Central memory CD8-positive, alpha-beta T cell (primary cell): ENCODE data around the gene SIPA1L3.

Experiments
- ATAC-seq: fragments of 150-1000 bp; cut with Tn5 transposase; replicated peaks from 2 replicates; pipeline ENCODE4 v1.10.0; 2022; ENCODE audit warnings: mild to moderate bottlenecking, moderate FRiP score, moderate number of reproducible peaks; ENCODE audit not compliant: poor library complexity, severe bottlenecking; ENCODE audit errors: extremely low read depth
- DNase-seq, 2 donors: peaks; one replicate each; pipeline ENCODE4 v3.0.0; 2021; ENCODE audit warnings: low spot score in 2 of 2
- H3K27ac Mint-ChIP-seq: one replicate; pipeline ENCODE4 v1.8.0; 2022; ENCODE audit warnings: low read depth, mild to moderate bottlenecking, moderate library complexity, mixed read lengths
- H3K27me3 Mint-ChIP-seq: one replicate; pipeline ENCODE4 v1.8.0; 2022; ENCODE audit warnings: mixed read lengths
- H3K36me3 Mint-ChIP-seq: one replicate; pipeline ENCODE4 v1.8.0; 2022; ENCODE audit warnings: mild to moderate bottlenecking, moderate library complexity, mixed read lengths; ENCODE audit not compliant: insufficient read depth
- H3K4me1 Mint-ChIP-seq: one replicate; pipeline ENCODE4 v1.8.0; 2022; ENCODE audit warnings: mixed read lengths
- H3K4me3 Mint-ChIP-seq: one replicate; pipeline ENCODE4 v1.8.0; 2022; ENCODE audit warnings: mild to moderate bottlenecking, moderate library complexity, mixed read lengths
- H3K9me3 Mint-ChIP-seq: one replicate; pipeline ENCODE4 v1.8.0; 2022; ENCODE audit warnings: mixed read lengths

SIPA1L3 gene

DNA sequence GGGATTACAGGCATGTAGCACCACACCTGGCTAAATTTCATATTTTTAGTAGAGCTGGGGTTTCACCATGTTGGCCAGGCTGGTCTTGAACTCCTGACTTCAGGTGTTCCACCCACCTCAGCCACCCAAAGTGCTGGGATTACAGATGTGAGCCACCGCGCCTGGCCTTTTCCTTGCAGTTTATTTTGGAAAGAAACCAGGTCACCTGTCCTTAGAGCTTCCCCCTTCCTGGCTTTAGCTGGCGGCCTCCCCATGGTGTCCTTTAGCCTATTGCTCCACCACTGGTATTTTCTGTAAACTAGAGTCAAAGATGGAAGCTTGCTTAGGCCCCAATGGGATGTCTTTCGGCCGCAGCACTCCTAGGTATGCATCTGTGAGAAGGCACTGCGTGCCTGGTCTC lies 225.8 kb downstream of the SIPA1L3 start:
- H3K27ac Mint-ChIP-seq = no peak overlapping the region
- DNase-seq (no peak), ATAC-seq (no peak)
- no peak overlapping the region for H3K4me3 Mint-ChIP-seq
- H3K4me1 Mint-ChIP-seq = peaks cover 5% of the 10 kb centered on the region
- no peaks in the 10 kb centered on the region for H3K27me3 Mint-ChIP-seq
- no peaks in the 10 kb centered on the region for H3K9me3 Mint-ChIP-seq
- H3K36me3 Mint-ChIP-seq = peaks cover 9% of the 10 kb centered on the region

DNA sequence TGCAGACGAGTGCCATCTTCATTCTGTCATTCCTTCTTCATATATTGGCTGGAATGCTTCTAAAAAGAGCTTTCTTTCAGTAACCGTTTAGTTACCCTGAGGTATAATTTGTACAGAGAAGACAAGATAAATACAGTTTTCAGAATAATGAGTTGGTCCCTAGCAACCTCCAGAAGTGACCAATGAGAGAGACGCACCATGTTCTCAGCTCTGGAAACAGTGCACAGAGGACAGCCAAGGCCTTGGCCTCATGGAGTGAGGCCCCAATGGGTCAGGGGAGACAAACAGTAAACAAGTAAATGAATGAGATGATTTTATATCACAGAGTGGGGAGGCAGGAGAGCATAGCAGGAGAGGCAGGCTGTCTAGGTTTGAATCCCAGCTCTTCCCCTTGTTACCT lies 226.3 kb downstream of the SIPA1L3 start:
- no peaks in the 10 kb centered on the region for H3K27me3 Mint-ChIP-seq
- H3K4me3 Mint-ChIP-seq = no peak overlapping the region
- no peak overlapping the region for H3K27ac Mint-ChIP-seq
- DNase-seq (no peak), ATAC-seq (no peak)
- peaks cover 9% of the 10 kb centered on the region for H3K36me3 Mint-ChIP-seq
- no peaks in the 10 kb centered on the region for H3K9me3 Mint-ChIP-seq
- peaks cover 5% of the 10 kb centered on the region for H3K4me1 Mint-ChIP-seq

DNA sequence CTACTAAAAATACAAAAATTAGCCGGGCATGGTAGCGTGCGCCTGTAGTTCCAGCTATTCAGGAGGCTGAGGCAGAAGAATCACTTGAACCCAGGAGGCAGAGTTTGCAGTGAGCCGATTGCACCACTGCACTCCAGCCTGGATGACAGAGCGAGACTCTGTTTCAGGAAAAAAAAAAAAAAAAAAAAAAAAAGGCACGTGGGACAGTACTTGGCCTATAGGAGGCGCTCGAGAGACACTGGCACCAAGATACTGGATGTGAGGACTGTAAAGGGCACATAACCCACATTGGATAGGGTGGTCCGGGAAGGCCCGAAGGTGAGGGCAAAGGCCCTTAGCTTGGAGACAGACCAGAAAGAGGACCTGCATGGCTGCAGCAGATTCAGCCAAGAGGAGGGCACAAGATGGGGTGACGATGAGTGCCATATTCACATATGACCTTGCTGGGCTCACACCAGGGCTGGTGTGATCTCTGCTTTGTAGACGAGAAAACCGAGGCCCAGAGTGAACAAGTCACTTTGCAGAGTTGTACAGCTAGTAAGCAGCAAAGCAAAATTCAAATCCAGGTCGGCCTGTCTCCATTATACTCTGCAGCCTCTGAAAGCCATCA lies 227.6 kb downstream of the SIPA1L3 start:
- no peak for ATAC-seq
- Mint-ChIP-seq H3K4me3 (no peak overlapping the region), H3K4me1 (peaks cover 5% of the 10 kb centered on the region), H3K9me3 (no peaks in the 10 kb centered on the region), H3K36me3 (peaks cover 11% of the 10 kb centered on the region), H3K27me3 (no peaks in the 10 kb centered on the region), H3K27ac (no peak overlapping the region)
- DNase-seq = no peak

DNA sequence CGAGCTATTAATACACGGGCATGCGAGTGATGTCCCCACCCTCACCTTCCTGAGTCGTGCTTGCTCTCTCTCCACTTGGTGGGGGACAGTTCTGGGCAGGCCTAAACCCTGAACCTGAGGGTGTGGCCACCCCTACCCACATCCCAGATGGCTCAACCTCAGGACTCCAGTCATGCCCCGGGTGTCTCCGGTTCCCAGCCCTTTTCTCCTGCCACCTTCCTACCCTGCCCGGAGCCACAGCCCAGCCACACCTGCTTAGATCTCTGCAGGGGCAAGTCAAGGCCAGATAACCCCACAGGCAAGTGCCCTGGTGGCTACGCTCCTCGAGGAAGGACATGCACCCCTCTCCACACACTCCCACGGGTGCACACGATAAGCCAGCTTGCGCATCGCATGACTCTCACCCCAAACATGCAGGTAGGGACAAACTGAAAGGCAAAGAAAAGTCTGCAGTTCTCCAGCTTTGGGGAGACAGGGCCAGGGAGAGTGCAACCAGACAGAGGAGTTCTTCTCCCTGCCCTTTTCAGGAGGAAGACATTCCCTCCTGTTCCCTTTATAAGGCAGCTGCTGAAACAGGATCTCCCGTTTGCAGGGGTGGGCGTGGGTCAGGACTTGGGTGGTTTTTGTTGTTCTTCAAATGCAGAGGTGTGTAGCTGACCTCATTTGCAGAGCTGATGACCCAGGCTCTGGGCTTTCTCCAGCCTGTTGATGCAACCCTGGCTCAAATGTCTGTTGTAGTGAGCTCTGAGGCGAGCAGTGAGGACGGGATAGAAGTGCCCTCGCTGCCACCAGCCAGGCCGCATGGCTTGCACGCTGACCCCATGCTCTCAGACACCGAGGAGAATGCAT lies 228.4 kb downstream of the SIPA1L3 start:
- Mint-ChIP-seq H3K9me3 (no peaks in the 10 kb centered on the region), H3K4me1 (peaks cover 5% of the 10 kb centered on the region), H3K36me3 (peaks cover 11% of the 10 kb centered on the region), H3K4me3 (no peak overlapping the region), H3K27me3 (no peaks in the 10 kb centered on the region), H3K27ac (no peak overlapping the region)
- DNase-seq = no peak
- no peak for ATAC-seq

DNA sequence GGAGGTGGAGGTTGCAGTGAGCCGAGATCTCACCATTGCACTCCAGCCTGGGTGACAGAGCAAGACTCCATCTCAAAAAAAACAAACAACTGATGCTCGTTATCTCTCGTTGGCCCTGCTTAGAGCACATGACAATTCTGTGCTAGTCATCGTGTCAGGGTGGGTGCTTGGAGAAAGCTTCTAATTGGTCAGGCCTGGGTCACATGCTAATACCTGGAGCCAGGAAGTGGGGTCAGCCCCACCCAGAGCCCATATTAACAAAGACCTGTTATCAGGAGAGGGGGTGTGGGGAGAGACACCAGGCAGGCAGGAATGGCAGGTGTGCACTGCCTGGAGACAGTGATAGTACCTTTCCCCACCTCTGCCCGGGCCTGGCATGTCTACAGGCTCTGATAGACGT lies 232.1 kb downstream of the SIPA1L3 start:
- Mint-ChIP-seq H3K36me3 (peaks cover 5% of the 10 kb centered on the region), H3K27me3 (no peaks in the 10 kb centered on the region), H3K4me1 (peaks cover 4% of the 10 kb centered on the region), H3K9me3 (no peaks in the 10 kb centered on the region), H3K27ac (no peak overlapping the region), H3K4me3 (no peak overlapping the region)
- ATAC-seq = no peak
- DNase-seq = no peak

DNA sequence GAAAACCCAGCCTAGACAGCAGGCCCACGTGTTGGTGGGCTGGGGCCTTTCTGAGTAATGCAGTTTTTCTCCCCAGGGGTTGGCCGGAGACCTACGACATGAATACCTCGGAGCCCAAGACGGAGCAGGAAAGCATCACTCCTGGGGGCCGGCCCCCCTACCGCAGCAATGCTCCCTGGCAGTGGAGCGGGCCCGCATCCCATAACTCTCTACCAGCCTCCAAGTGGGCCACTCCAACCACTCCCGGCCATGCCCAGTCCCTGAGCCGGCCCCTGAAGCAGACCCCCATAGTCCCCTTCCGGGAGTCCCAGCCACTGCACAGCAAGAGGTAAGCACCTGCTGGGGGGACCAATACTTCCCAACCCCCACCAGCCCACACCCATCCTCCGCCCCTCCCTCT lies 234.1 kb downstream of the SIPA1L3 start:
- H3K27ac Mint-ChIP-seq = no peak overlapping the region
- no peak for ATAC-seq
- no peak overlapping the region for H3K4me3 Mint-ChIP-seq
- DNase-seq = no peak
- H3K4me1 Mint-ChIP-seq = peaks cover 6% of the 10 kb centered on the region
- no peaks in the 10 kb centered on the region for H3K9me3 Mint-ChIP-seq
- peaks cover 7% of the 10 kb centered on the region for H3K36me3 Mint-ChIP-seq
- no peaks in the 10 kb centered on the region for H3K27me3 Mint-ChIP-seq

DNA sequence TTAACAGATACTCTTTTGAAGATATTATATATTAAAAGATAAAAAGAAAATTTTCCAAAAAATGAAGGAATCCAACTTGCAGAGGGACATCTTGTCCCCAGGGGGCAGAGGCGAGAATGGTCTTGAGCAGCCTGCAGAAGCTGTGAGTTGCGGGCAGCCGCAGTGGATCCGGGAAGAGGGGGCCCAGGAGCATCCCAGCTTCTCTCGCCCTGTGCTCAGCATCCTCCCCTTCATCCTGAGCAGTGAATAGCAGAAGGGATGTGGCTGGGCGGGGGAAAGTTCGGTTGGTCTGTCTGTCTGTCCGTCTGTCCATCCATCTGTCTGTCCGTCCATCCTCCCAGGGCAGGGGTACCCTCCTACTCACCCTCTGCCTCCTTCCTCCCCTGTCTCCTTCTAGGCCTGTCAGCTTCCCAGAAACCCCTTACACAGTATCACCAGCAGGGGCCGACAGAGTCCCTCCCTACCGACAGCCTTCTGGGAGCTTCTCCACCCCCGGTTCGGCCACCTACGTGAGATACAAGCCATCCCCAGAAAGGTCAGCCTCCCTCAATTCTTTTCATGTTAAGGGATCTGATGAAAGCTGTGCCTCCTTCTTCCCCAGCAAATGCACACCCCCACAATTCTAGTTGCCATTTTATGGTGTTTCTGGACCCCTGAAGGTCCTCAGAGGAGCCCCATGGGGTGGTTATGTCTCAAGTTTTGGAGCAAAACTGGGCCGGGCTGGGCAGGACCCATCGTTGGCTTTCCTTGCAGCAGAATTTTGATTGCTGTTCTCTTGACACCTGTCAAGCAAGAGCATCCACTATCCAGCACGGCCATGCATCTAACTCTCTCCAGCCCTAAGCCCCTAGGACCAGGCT lies 235.4 kb downstream of the SIPA1L3 start:
- no peaks in the 10 kb centered on the region for H3K9me3 Mint-ChIP-seq
- no peaks in the 10 kb centered on the region for H3K27me3 Mint-ChIP-seq
- DNase-seq (peak in 1 of 2 donors; percentile 13), ATAC-seq (peak; percentile 32)
- peaks cover 7% of the 10 kb centered on the region for H3K36me3 Mint-ChIP-seq
- H3K4me1 Mint-ChIP-seq = peaks cover 6% of the 10 kb centered on the region
- no peak overlapping the region for H3K27ac Mint-ChIP-seq
- no peak overlapping the region for H3K4me3 Mint-ChIP-seq

DNA sequence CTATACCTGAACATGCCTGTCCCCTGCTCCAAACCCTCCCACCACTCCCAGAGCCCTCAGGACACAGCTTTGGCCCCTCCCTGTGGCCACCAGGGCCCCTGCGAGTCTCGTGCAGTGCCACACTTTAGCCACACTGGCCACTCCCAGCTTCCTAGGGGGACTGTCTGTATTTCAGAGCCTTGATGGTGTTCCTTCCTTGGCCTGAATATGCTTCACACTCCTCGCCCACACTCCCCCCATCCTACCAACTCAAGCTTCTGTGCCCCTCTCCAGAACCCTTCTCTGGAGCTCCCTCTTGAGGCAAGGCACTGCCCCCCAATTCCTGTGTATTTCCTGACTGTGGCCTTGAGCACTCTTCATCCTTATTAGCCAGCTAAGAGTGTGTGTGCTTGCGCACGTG lies 236.8 kb downstream of the SIPA1L3 start:
- H3K27me3 Mint-ChIP-seq = no peaks in the 10 kb centered on the region
- H3K36me3 Mint-ChIP-seq = peaks cover 7% of the 10 kb centered on the region
- H3K4me1 Mint-ChIP-seq = peaks cover 6% of the 10 kb centered on the region
- H3K4me3 Mint-ChIP-seq = no peak overlapping the region
- ATAC-seq (no peak), DNase-seq (no peak)
- no peaks in the 10 kb centered on the region for H3K9me3 Mint-ChIP-seq
- no peak overlapping the region for H3K27ac Mint-ChIP-seq

DNA sequence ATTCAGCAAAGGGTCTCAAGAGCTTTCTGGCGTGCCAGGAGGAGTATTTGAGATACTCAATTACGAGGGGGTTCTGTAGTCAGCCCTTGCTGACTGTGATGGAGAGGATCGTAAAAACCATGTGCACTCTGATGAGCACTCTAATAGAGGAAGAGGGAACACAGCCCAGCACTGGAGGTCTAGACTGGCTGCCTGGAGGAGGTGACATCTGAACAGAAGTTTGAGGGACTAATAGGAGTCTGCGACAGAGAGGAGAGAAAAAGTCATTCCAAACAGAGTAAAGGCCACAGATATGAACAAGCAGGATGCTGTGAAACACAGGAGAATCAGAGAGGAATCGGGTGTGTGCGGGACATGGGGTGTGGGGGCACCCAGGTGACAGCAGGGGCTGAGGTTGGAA lies 237.7 kb downstream of the SIPA1L3 start:
- H3K9me3 Mint-ChIP-seq = no peaks in the 10 kb centered on the region
- H3K4me1 Mint-ChIP-seq = peaks cover 6% of the 10 kb centered on the region
- H3K27me3 Mint-ChIP-seq = no peaks in the 10 kb centered on the region
- no peak overlapping the region for H3K27ac Mint-ChIP-seq
- DNase-seq (no peak), ATAC-seq (no peak)
- peaks cover 5% of the 10 kb centered on the region for H3K36me3 Mint-ChIP-seq
- no peak overlapping the region for H3K4me3 Mint-ChIP-seq

DNA sequence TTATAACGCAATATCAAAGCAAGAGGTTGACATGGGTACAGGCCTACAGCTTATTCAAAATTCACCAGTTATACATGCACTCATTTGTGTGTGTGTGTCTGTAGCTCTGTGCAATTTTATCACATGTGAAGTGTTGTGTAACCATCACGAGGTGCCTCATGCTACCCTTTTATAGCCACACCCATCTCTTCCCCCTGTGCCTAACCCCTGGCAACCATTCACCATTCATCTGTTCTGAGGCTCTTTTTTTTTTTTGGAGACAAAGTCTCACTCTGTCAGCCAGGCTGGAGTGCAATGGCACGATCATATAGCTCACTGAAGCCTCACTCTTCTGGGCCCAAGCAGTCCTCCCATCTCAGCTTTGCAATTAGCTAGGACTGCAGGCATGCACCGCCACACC lies 238.6 kb downstream of the SIPA1L3 start:
- ATAC-seq (no peak), DNase-seq (no peak)
- no peaks in the 10 kb centered on the region for H3K9me3 Mint-ChIP-seq
- H3K4me1 Mint-ChIP-seq = peaks cover 6% of the 10 kb centered on the region
- H3K27ac Mint-ChIP-seq = no peak overlapping the region
- no peaks in the 10 kb centered on the region for H3K27me3 Mint-ChIP-seq
- no peak overlapping the region for H3K4me3 Mint-ChIP-seq
- H3K36me3 Mint-ChIP-seq = peaks cover 4% of the 10 kb centered on the region

DNA sequence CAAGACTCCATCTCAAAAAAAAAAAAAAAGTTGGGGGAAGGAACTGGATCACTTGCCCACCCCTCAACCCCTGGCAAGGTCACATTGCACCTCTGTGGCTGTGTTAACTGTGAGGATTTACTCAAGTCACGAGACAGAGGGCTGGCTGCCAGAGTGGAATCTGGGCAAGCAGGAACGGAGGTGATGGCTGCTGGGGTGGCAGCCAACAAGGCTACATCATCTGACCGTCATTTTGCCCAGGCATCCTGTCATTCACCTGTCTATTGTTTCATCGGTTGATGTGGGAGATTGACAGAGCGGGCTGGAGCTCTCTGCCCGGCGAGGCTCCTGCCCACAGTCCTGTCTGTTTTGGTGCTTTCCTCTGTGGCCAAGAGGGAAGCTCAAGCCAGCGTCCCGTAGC lies 241.3 kb downstream of the SIPA1L3 start:
- H3K4me1 Mint-ChIP-seq = peaks cover 6% of the 10 kb centered on the region
- no peak for ATAC-seq
- H3K27me3 Mint-ChIP-seq = no peaks in the 10 kb centered on the region
- H3K4me3 Mint-ChIP-seq = no peak overlapping the region
- H3K27ac Mint-ChIP-seq = no peak overlapping the region
- H3K36me3 Mint-ChIP-seq = peaks cover 7% of the 10 kb centered on the region
- H3K9me3 Mint-ChIP-seq = no peaks in the 10 kb centered on the region
- DNase-seq = no peak

DNA sequence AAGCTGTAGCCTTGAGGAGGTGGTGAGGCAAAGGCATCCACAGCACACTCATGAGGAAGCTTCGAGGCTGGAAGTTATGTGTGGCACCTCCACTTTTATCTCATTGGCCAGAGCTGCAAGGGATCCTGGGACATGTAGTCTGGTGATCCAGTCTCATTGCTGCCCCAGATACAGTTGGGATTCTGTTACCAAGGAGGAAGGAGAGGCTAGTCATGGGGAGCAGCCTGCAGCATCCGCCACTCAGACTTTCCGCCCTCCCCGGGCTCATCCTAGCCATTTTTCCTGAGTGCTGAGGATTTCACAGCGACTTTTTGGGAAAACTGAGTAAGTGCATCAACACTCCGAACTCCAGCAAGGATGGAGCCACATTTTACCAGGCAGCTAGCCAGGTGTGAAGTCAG lies 242.7 kb downstream of the SIPA1L3 start:
- Mint-ChIP-seq H3K27me3 (no peaks in the 10 kb centered on the region), H3K36me3 (peaks cover 8% of the 10 kb centered on the region), H3K27ac (no peak overlapping the region), H3K4me3 (no peak overlapping the region), H3K9me3 (no peaks in the 10 kb centered on the region), H3K4me1 (no peaks in the 10 kb centered on the region)
- DNase-seq (no peak), ATAC-seq (no peak)
